Measurements from ENCODE around the gene TAF6. TPM values are rescaled to one million over a fixed set of nuclear protein-coding genes. Genes with fewer than 3 reads are reported as not detected.

Gene TAF6
- total and polyA plus RNA-seq, 9 of the 15 experiments (the other 6 are each of a cell fraction or from before 2014, with no cell fraction given), result 0.78 to 78.7 (median 21.3) TPM

DNA sequence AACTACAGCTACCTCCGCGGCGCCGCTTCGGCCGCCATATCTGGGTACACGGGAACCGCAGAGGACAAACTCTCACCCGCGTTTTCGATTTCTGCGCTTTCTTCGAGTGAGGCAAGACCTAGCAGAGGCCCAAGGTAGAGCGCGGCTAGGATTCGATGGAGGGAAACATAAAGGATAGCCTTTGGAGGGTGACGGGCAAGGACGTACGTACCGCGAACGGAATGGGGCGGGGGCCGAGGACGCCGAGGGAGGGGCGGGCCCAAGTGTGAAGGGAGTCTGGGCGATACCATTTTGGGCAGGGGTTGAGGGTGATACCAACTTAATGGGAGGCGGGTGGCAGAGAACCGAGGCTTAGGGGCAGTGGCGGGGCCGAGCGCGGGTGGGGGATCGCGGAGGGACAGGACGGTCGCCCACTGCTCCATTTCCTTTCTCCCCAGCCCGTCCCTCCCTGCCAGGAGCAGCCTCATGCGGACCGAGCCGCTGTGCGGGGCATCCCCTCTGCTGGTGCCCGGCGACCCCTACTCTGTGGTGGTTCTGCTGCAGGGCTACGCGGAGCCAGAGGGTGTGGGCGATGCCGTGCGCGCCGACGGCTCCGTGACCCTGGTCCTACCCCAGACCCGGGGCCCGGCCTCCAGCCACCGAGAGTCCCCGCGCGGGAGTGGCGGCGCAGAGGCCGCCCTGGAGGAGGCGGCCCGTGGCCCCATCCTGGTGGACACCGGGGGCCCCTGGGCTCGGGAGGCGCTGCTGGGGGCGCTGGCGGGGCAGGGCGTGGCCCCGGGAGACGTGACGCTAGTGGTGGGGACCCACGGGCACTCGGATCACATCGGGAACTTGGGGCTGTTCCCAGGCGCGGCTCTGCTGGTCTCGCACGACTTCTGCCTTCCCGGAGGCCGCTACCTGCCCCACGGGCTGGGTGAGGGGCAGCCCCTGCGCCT lies 8.0 kb upstream of the TAF6 start, which contains the start of gene MBLAC1 (continued):
- TF ChIP-seq, protein P1, sequence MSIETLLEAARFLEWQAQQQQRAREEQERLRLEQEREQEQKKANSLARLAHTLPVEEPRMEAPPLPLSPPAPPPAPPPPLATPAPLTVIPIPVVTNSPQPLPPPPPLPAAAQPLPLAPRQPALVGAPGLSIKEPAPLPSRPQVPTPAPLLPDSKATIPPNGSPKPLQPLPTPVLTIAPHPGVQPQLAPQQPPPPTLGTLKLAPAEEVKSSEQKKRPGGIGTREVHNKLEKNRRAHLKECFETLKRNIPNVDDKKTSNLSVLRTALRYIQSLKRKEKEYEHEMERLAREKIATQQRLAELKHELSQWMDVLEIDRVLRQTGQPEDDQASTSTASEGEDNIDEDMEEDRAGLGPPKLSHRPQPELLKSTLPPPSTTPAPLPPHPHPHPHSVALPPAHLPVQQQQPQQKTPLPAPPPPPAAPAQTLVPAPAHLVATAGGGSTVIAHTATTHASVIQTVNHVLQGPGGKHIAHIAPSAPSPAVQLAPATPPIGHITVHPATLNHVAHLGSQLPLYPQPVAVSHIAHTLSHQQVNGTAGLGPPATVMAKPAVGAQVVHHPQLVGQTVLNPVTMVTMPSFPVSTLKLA (conservative IDR thresholded peaks at IDR 0.05), result peak; percentile 75 to 77
- TF ChIP-seq, protein P2, sequence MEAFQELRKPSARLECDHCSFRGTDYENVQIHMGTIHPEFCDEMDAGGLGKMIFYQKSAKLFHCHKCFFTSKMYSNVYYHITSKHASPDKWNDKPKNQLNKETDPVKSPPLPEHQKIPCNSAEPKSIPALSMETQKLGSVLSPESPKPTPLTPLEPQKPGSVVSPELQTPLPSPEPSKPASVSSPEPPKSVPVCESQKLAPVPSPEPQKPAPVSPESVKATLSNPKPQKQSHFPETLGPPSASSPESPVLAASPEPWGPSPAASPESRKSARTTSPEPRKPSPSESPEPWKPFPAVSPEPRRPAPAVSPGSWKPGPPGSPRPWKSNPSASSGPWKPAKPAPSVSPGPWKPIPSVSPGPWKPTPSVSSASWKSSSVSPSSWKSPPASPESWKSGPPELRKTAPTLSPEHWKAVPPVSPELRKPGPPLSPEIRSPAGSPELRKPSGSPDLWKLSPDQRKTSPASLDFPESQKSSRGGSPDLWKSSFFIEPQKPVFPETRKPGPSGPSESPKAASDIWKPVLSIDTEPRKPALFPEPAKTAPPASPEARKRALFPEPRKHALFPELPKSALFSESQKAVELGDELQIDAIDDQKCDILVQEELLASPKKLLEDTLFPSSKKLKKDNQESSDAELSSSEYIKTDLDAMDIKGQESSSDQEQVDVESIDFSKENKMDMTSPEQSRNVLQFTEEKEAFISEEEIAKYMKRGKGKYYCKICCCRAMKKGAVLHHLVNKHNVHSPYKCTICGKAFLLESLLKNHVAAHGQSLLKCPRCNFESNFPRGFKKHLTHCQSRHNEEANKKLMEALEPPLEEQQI (IDR thresholded peaks at IDR 0.05), result 0 out of 2 replicates have a peak, but pooled peaks have one; percentile 69
- TF ChIP-seq, protein P3, sequence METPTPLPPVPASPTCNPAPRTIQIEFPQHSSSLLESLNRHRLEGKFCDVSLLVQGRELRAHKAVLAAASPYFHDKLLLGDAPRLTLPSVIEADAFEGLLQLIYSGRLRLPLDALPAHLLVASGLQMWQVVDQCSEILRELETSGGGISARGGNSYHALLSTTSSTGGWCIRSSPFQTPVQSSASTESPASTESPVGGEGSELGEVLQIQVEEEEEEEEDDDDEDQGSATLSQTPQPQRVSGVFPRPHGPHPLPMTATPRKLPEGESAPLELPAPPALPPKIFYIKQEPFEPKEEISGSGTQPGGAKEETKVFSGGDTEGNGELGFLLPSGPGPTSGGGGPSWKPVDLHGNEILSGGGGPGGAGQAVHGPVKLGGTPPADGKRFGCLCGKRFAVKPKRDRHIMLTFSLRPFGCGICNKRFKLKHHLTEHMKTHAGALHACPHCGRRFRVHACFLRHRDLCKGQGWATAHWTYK (CRISPR knock-in tag; IDR thresholded peaks at IDR 0.05), result peak; percentile 60; the same call in 1 of the 2 replicates
- TF ChIP-seq MEF2D (tag; conservative IDR thresholded peaks at IDR 0.05; ENCODE audit: low read depth) (no peak; the same call in 1 of the 2 replicates), HSF4 (CRISPR knock-in tag; IDR thresholded peaks at IDR 0.05; ENCODE audit: borderline replicate concordance) (no peak), GATA2 (CRISPR knock-in tag; IDR thresholded peaks at IDR 0.05) (no peak), SAFB (IDR thresholded peaks at IDR 0.05; ENCODE audit: borderline replicate concordance, low read depth, low read length) (no peak; the same call in 1 of the 2 replicates), NR2F6 (CRISPR knock-in tag; IDR thresholded peaks at IDR 0.05) (no peak), ZNF644 (tag; IDR thresholded peaks at IDR 0.05; ENCODE audit: low read depth) (no peak), BCOR (IDR thresholded peaks at IDR 0.05) (peak; percentile 7; the same call in 1 of the 2 replicates), CBX3 (IDR thresholded peaks at IDR 0.05; ENCODE audit: borderline replicate concordance in 1 of 2, low read length in 2 of 2) (peak in 1 of 2 experiments; percentile 65; a peak in 2 of 3 replicates), SNIP1 (IDR thresholded peaks at IDR 0.05; ENCODE audit: low read depth) (no peak)
- TF ChIP-seq, protein P4, sequence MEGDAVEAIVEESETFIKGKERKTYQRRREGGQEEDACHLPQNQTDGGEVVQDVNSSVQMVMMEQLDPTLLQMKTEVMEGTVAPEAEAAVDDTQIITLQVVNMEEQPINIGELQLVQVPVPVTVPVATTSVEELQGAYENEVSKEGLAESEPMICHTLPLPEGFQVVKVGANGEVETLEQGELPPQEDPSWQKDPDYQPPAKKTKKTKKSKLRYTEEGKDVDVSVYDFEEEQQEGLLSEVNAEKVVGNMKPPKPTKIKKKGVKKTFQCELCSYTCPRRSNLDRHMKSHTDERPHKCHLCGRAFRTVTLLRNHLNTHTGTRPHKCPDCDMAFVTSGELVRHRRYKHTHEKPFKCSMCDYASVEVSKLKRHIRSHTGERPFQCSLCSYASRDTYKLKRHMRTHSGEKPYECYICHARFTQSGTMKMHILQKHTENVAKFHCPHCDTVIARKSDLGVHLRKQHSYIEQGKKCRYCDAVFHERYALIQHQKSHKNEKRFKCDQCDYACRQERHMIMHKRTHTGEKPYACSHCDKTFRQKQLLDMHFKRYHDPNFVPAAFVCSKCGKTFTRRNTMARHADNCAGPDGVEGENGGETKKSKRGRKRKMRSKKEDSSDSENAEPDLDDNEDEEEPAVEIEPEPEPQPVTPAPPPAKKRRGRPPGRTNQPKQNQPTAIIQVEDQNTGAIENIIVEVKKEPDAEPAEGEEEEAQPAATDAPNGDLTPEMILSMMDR (IDR thresholded peaks at IDR 0.05 in 2 of 3, conservative IDR thresholded peaks at IDR 0.05 in 1 of 3; ENCODE audit: insufficient read depth in 2 of 3, low read depth in 1 of 3, low read length in 3 of 3), result peak in 1 of 3 experiments; percentile 25; a peak in 1 of 6 replicates
- TF ChIP-seq, protein P5, sequence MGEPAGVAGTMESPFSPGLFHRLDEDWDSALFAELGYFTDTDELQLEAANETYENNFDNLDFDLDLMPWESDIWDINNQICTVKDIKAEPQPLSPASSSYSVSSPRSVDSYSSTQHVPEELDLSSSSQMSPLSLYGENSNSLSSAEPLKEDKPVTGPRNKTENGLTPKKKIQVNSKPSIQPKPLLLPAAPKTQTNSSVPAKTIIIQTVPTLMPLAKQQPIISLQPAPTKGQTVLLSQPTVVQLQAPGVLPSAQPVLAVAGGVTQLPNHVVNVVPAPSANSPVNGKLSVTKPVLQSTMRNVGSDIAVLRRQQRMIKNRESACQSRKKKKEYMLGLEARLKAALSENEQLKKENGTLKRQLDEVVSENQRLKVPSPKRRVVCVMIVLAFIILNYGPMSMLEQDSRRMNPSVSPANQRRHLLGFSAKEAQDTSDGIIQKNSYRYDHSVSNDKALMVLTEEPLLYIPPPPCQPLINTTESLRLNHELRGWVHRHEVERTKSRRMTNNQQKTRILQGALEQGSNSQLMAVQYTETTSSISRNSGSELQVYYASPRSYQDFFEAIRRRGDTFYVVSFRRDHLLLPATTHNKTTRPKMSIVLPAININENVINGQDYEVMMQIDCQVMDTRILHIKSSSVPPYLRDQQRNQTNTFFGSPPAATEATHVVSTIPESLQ (CRISPR knock-in tag; IDR thresholded peaks at IDR 0.05), result peak; percentile 93
- TF ChIP-seq, protein P6, sequence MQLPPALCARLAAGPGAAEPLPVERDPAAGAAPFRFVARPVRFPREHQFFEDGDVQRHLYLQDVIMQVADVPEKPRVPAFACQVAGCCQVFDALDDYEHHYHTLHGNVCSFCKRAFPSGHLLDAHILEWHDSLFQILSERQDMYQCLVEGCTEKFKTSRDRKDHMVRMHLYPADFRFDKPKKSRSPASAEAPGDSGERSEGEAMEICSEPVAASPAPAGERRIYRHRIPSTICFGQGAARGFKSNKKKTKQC (CRISPR knock-in tag; IDR thresholded peaks at IDR 0.05), result no peak

Data from K562 (cell line).